ENCODE data around the gene SMARCA5.

- TF ChIP-seq RAD21 (IDR thresholded peaks at IDR 0.05; ENCODE audit: low read depth) (no peak), ZBTB7A (IDR thresholded peaks at IDR 0.05; ENCODE audit: low read depth) (no peak), USF1 (IDR thresholded peaks at IDR 0.05) (no peak), EP300 (IDR thresholded peaks at IDR 0.05; ENCODE audit: borderline replicate concordance) (no peak)
Observed at GRCh38 chr4:143558823-143559756, 45.6 kb downstream of the SMARCA5 start.

Data from Ishikawa (cell line).